ES-I3 (cell line): ENCODE results near the gene CSHL1.
"Not testable (repeated sequence)": the region's sequence is repeated elsewhere in the genome, so short reads cannot be mapped to it uniquely, and the experiment has no call there.

ENCODE experiments used
- H3K36me3 ChIP-seq: 2 replicates; pipeline ENCODE4 v1.6.1; 2013; ENCODE audit warnings: mild to moderate bottlenecking, low read length, control low read depth, moderate library complexity; ENCODE audit not compliant: insufficient read depth
- H3K4me1 ChIP-seq: 2 replicates; pipeline ENCODE4 v1.6.1; 2013; ENCODE audit warnings: mild to moderate bottlenecking, control low read depth, low read length; ENCODE audit not compliant: insufficient read depth
- H3K9ac ChIP-seq: 2 replicates; pipeline ENCODE4 v1.6.1; 2013; ENCODE audit warnings: low read depth, mild to moderate bottlenecking, low read length, moderate library complexity
- H3K9me3 ChIP-seq: 2 replicates; pipeline ENCODE4 v1.6.1; 2013; ENCODE audit warnings: mild to moderate bottlenecking, low read length, moderate library complexity; ENCODE audit not compliant: control insufficient read depth, insufficient read depth

The CSHL1 gene

GRCh38 chr17:63871646-63872365, 39.3 kb downstream of the CSHL1 start:
- not testable (repeated sequence) for H3K9me3 ChIP-seq, H3K9ac ChIP-seq, H3K4me1 ChIP-seq, H3K36me3 ChIP-seq

GRCh38 chr17:63870292-63870665, 40.8 kb downstream of the CSHL1 start:
- not testable (repeated sequence) for H3K36me3 ChIP-seq, H3K9ac ChIP-seq, H3K9me3 ChIP-seq

GRCh38 chr17:63869491-63870291, 41.4 kb downstream of the CSHL1 start:
- H3K9me3 ChIP-seq, H3K9ac ChIP-seq, H3K4me1 ChIP-seq, H3K36me3 ChIP-seq: not testable (repeated sequence)

More at GRCh38 chr17:63870292-63870665, 40.8 kb downstream of the CSHL1 start:
- H3K4me1 ChIP-seq = not testable (repeated sequence)

- H3K9ac ChIP-seq, H3K36me3 ChIP-seq, H3K9me3 ChIP-seq, H3K4me1 ChIP-seq: not testable (repeated sequence)
These were observed 44.4 kb downstream of the CSHL1 start for GRCh38 chr17:63866625-63867024.
